ENCODE measurements around the gene LPAR5. TPM values are rescaled to one million over a fixed set of nuclear protein-coding genes. Genes with fewer than 3 reads are reported as not detected.
A peak's percentile ranks its signal among the peaks of the same experiment; 100 is the strongest.

The LPAR5 gene
- total RNA-seq, 1 donor from 2014 or later: 5.2 TPM

DNA sequence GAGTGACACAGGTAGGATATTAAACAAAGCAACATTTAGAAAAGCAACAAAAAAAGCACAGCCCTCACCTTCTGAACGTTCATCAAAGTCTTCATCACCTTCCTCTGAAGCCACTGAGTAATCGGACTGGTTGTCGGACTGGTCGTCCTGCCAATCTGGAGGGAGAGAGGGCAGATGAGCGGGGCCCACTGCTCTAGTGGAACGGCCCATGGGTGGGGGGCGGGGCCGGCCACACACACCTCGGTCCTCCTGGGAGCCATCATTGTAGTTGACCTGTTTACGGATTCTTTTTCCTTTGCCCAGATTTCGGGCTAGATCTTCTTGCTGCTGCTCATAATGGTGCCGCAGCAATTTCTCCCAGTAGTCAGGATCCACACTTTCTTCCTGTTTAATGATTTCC, 52.8 kb downstream of the LPAR5 start:
- TF ChIP-seq, protein P1, sequence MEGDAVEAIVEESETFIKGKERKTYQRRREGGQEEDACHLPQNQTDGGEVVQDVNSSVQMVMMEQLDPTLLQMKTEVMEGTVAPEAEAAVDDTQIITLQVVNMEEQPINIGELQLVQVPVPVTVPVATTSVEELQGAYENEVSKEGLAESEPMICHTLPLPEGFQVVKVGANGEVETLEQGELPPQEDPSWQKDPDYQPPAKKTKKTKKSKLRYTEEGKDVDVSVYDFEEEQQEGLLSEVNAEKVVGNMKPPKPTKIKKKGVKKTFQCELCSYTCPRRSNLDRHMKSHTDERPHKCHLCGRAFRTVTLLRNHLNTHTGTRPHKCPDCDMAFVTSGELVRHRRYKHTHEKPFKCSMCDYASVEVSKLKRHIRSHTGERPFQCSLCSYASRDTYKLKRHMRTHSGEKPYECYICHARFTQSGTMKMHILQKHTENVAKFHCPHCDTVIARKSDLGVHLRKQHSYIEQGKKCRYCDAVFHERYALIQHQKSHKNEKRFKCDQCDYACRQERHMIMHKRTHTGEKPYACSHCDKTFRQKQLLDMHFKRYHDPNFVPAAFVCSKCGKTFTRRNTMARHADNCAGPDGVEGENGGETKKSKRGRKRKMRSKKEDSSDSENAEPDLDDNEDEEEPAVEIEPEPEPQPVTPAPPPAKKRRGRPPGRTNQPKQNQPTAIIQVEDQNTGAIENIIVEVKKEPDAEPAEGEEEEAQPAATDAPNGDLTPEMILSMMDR (IDR thresholded peaks at IDR 0.05; ENCODE audit: insufficient read depth, low read length, poor library complexity, severe bottlenecking): no peak
- Histone ChIP-seq H3K36me3 (ENCODE audit: control insufficient read depth, insufficient read depth, low read length) (peaks cover 3% of the 10 kb centered on the region), H3K27me3 (ENCODE audit: control insufficient read depth, insufficient read depth, low read length) (no peaks in the 10 kb centered on the region), H3K4me3 (ENCODE audit: low read depth, low read length) (no peak overlapping the region)
- no peak for DNase-seq (ENCODE audit: low read depth)

DNA sequence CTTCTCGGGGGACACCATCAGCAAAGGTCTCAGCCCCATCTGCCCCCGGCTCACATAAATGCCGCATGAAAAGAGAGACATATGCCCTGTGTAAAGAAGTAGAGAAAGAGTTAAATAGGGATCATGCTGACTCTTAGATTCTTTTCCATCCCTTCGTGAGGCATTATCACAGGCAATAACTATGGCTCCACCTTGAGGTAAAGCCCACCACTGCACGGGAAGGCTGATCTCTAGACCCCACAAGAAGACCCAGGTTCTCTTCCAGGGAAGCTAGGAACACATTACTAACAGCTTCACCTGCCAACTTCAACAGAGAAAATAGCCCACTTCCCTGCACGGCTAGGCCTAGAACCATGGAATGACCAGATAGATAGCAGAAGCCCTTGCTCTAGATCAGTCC, 53.6 kb downstream of the LPAR5 start:
- Histone ChIP-seq H3K27me3 (ENCODE audit: control insufficient read depth, insufficient read depth, low read length) (no peaks in the 10 kb centered on the region), H3K4me3 (ENCODE audit: low read depth, low read length) (no peak overlapping the region), H3K36me3 (ENCODE audit: control insufficient read depth, insufficient read depth, low read length) (peaks cover 6% of the 10 kb centered on the region)
- no peak for DNase-seq (ENCODE audit: low read depth)
- TF ChIP-seq, protein P1 (IDR thresholded peaks at IDR 0.05; ENCODE audit: insufficient read depth, low read length, poor library complexity, severe bottlenecking): peak; percentile 38

DNA sequence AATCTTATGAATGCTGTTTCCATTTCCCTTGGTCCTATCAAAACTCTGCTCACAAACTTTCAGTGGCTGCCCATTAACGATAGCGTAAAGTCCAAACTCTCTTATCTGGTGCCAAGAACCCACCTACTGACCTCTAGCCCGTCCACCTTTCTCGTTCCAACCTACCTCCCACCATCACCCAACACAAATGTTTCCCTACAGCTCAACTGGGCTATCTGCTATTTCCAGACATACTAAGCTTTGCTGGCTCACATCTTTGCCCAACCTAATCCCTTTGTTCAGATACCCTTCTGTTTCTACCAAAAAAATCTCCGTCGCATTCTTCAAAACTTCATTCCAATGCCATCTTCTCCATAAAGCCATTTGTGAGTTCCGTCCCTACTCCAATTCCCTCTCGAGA, 60.1 kb downstream of the LPAR5 start:
- H3K4me3 ChIP-seq (ENCODE audit: low read depth, low read length): no peak overlapping the region
- peaks cover 6% of the 10 kb centered on the region for H3K36me3 ChIP-seq (ENCODE audit: control insufficient read depth, insufficient read depth, low read length)
- DNase-seq (ENCODE audit: low read depth): no peak
- TF ChIP-seq, protein P1 (IDR thresholded peaks at IDR 0.05; ENCODE audit: insufficient read depth, low read length, poor library complexity, severe bottlenecking): no peak
- H3K27me3 ChIP-seq (ENCODE audit: control insufficient read depth, insufficient read depth, low read length): no peaks in the 10 kb centered on the region

DNA sequence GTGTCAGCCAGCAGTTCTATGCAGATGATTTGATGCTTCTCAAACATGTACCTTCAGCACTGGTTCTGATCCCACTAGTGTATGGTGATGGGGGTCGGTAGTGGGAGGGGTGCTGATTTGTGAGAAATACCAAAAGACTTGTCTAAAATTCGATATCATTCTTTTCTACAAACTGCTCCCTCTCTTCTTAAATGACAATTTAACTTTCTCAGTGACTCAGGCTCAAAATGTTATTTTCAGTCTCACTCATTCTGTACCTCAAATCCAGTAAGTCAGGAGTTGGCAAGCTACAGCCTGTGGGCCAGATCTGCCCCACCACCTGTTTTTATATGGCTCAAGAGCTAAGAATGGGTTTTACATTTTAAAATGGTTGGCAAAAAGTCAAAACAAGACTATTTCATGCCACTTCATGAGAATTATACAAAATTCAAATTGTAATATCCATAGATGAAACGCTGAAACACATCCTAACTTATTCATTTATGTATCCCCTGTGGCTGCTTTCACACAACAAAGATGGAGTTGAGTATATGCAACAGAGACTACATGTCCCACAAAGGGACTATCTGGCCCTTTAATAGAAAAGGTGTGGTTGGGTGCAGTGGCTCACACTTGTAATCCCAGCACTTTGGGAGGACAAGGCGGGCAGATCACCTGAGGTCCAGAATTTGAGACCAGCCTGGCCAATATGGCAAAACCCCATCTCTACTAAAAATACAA, 61.0 kb downstream of the LPAR5 start:
- TF ChIP-seq, protein P1 (IDR thresholded peaks at IDR 0.05; ENCODE audit: insufficient read depth, low read length, poor library complexity, severe bottlenecking): no peak
- Histone ChIP-seq H3K36me3 (ENCODE audit: control insufficient read depth, insufficient read depth, low read length) (peaks cover 8% of the 10 kb centered on the region), H3K27me3 (ENCODE audit: control insufficient read depth, insufficient read depth, low read length) (no peaks in the 10 kb centered on the region), H3K4me3 (ENCODE audit: low read depth, low read length) (no peak overlapping the region)
- no peak for DNase-seq (ENCODE audit: low read depth)

- H3K36me3 ChIP-seq (ENCODE audit: control insufficient read depth, insufficient read depth, low read length): peaks cover 8% of the 10 kb centered on the region
- TF ChIP-seq, protein P1 (IDR thresholded peaks at IDR 0.05; ENCODE audit: insufficient read depth, low read length, poor library complexity, severe bottlenecking): no peak
- no peak for DNase-seq (ENCODE audit: low read depth)
- no peak overlapping the region for H3K4me3 ChIP-seq (ENCODE audit: low read depth, low read length)
- no peaks in the 10 kb centered on the region for H3K27me3 ChIP-seq (ENCODE audit: control insufficient read depth, insufficient read depth, low read length)
Measured at GRCh38 chr12:6573001-6573400, 62.8 kb downstream of the LPAR5 start.
